GM12878 (cell line): ENCODE data around the gene SPAG7. TPM values are rescaled to one million over a fixed set of nuclear protein-coding genes. Genes with fewer than 3 reads are reported as not detected.

Experiments
- ATAC-seq: fragments of 200-7000 bp; cut with Tn5 transposase; 3 replicates; pipeline ENCODE4 v1.9.1; 2020; ENCODE audit warnings: mild to moderate bottlenecking, moderate library complexity
- BruUV-seq: library from RNA; stranded (reverse); fragments of 400-500 nt; replicated peaks from 2 replicates; lab custom pipeline; 2021; lab: Mats Ljungman, UMichigan
- CTCF ChIA-PET: fragments of 300-600 bp; sonication (Branson Sonifier 250); formaldehyde crosslinking; extraction: SDS; loops from one replicate; lab custom pipeline; 2021; ENCODE audit warnings: inconsistent platforms; lab: Yijun Ruan, JAX
- POLR2A ChIA-PET: fragments of 350-600 bp; formaldehyde crosslinking; extraction: SDS; loops from one replicate; lab custom pipeline; 2021; ENCODE audit warnings: inconsistent platforms; lab: Charles Lee
- RAD21 ChIA-PET: fragments of 300-600 bp; sonication (Branson Sonifier 250); formaldehyde crosslinking; loops from one replicate; lab custom pipeline; 2023; ENCODE audit warnings: antibody characterized with exemption; ENCODE audit not compliant: unreplicated experiment; lab: Charles Lee
- SMC1A ChIA-PET: fragments of 300-600 bp; sonication (Branson Sonifier 250); formaldehyde crosslinking; loops from one replicate; lab custom pipeline; 2023; ENCODE audit not compliant: unreplicated experiment, uncharacterized antibody; lab: Charles Lee
- DNase-seq: peaks from one replicate; pipeline ENCODE4 v3.0.0-alpha.2; 2011; ENCODE audit warnings: low read depth, low spot score
- FAIRE-seq: peaks from 3 replicates; lab custom pipeline; 2011; peaks lifted over from hg19 to GRCh38; lab: Jason Lieb, UNC
- H2AFZ ChIP-seq: 2 replicates; pipeline ENCODE4 v1.6.0; 2011; ENCODE audit warnings: low read depth, low read length, control low read depth; ENCODE audit not compliant: control insufficient read depth
- H3K27ac ChIP-seq: 2 replicates; pipeline ENCODE4 v1.5.1; 2011; ENCODE audit warnings: control low read depth; ENCODE audit not compliant: control insufficient read depth, insufficient read depth
- H3K27me3 ChIP-seq, 2 experiments: replicated peaks in 1 of 2; 2 replicates each; pipeline versions ENCODE4 v1.6.0 to v1.6.1; 2011; ENCODE audit warnings: low read length in 1 of 2; ENCODE audit not compliant: control insufficient read depth in 2 of 2, insufficient read depth in 2 of 2
- H3K36me3 ChIP-seq, 2 experiments: 2 replicates each; pipeline ENCODE4 v1.5.1; 2011; ENCODE audit warnings: low read length in 1 of 2; ENCODE audit not compliant: control insufficient read depth in 2 of 2, insufficient read depth in 2 of 2
- H3K4me1 ChIP-seq: 2 replicates; pipeline ENCODE4 v1.6.1; 2011; ENCODE audit warnings: mild to moderate bottlenecking, low read length, moderate library complexity, mixed read lengths; ENCODE audit not compliant: control insufficient read depth, insufficient read depth
- H3K4me2 ChIP-seq: 2 replicates; pipeline ENCODE4 v1.6.0; 2011; ENCODE audit warnings: control low read depth; ENCODE audit not compliant: control insufficient read depth, insufficient read depth
- H3K4me3 ChIP-seq: fragments of 200-600 bp; sonication (generic); 2 replicates; pipeline ENCODE4 v1.5.1; 2016
- H3K79me2 ChIP-seq: 2 replicates; pipeline ENCODE4 v1.6.0; 2011; ENCODE audit warnings: low read length; ENCODE audit not compliant: control insufficient read depth, insufficient read depth
- H3K9ac ChIP-seq: 2 replicates; pipeline ENCODE4 v1.8.0; 2011; ENCODE audit warnings: low read length, control low read depth, mixed read lengths; ENCODE audit not compliant: control insufficient read depth, insufficient read depth
- H3K9me3 ChIP-seq: replicated peaks from 3 replicates; pipeline ENCODE4 v1.5.1; 2011; ENCODE audit warnings: mild to moderate bottlenecking, low read length; ENCODE audit not compliant: control insufficient read depth, insufficient read depth
- H4K20me1 ChIP-seq: 2 replicates; pipeline ENCODE4 v1.6.0; 2011; ENCODE audit not compliant: control insufficient read depth, insufficient read depth
- CREM ChIP-seq: IDR thresholded peaks from 2 replicates; pipeline ENCODE4 v1.6.1; 2014; ENCODE audit warnings: antibody characterized with exemption, low read depth
- ETV6 ChIP-seq, 2 experiments: fragments of 450-650 bp in 1 of 2; IDR thresholded peaks in 1 of 2; conservative IDR thresholded peaks in 1 of 2; 2 replicates each; pipeline ENCODE4 v1.6.1; 2014; ENCODE audit warnings: antibody characterized with exemption in 1 of 2, borderline replicate concordance in 1 of 2, low read depth in 1 of 2, mild to moderate bottlenecking in 1 of 2, moderate library complexity in 1 of 2
- GATAD2B ChIP-seq: fragments of 450-650 bp; conservative IDR thresholded peaks from 2 replicates; pipeline ENCODE4 v1.6.1; 2017; ENCODE audit warnings: low read depth, mild to moderate bottlenecking, moderate library complexity
- IKZF1 ChIP-seq: fragments of 450-650 bp; conservative IDR thresholded peaks from 2 replicates; pipeline ENCODE4 v1.6.1; 2017; ENCODE audit warnings: antibody characterized with exemption, mild to moderate bottlenecking
- MEF2A ChIP-seq: IDR thresholded peaks from 2 replicates; pipeline ENCODE4 v1.6.1; 2011; ENCODE audit warnings: low read depth, mild to moderate bottlenecking, low read length, moderate library complexity; ENCODE audit not compliant: insufficient read depth
- MXI1 ChIP-seq: fragments of 150-350 bp; IDR thresholded peaks from 2 replicates; pipeline ENCODE4 v1.6.1; 2011; ENCODE audit warnings: low read depth, mild to moderate bottlenecking, inconsistent platforms, low read length, improper control_type of control experiment
- MYB ChIP-seq: fragments of 150-350 bp; IDR thresholded peaks from 2 replicates; pipeline ENCODE4 v1.6.1; 2014; ENCODE audit warnings: mild to moderate bottlenecking, low read depth, low read length, borderline replicate concordance
- RAD21 ChIP-seq: IDR thresholded peaks from 2 replicates; pipeline ENCODE4 v1.6.1; 2011; ENCODE audit warnings: mild to moderate bottlenecking, low read depth, low read length, moderate library complexity; ENCODE audit not compliant: insufficient read depth
- RAD51 ChIP-seq: fragments of 450-650 bp; IDR thresholded peaks from 2 replicates; pipeline ENCODE4 v1.6.1; 2016; ENCODE audit warnings: moderate library complexity, mild to moderate bottlenecking, inconsistent platforms
- RFX5 ChIP-seq: IDR thresholded peaks from 2 replicates; pipeline ENCODE4 v1.6.1; 2011; ENCODE audit warnings: low read depth, low read length, improper control_type of control experiment
- SMAD5 ChIP-seq: IDR thresholded peaks from 2 replicates; pipeline ENCODE4 v1.6.1; 2016; ENCODE audit warnings: antibody characterized with exemption, low read depth
- SMARCA5 ChIP-seq: fragments of 450-650 bp; IDR thresholded peaks from 2 replicates; pipeline ENCODE4 v1.6.1; 2017; ENCODE audit warnings: mild to moderate bottlenecking
- SP1 ChIP-seq: IDR thresholded peaks from one replicate; pipeline ENCODE4 v1.6.1; 2011; ENCODE audit warnings: low read depth, low read length
- ZBTB33 ChIP-seq: fragments of 450-650 bp; IDR thresholded peaks from 2 replicates; pipeline ENCODE4 v1.6.1; 2017; ENCODE audit warnings: mild to moderate bottlenecking
- ZNF207 ChIP-seq: fragments of 450-650 bp; IDR thresholded peaks from 2 replicates; pipeline ENCODE4 v1.6.1; 2014; ENCODE audit warnings: antibody characterized with exemption, mild to moderate bottlenecking, borderline replicate concordance
- ZNF274 ChIP-seq: IDR thresholded peaks from one replicate; pipeline ENCODE4 v1.8.0; 2011; ENCODE audit not compliant: insufficient read length, insufficient read depth
- WGBS: methylation state at CpG from one replicate; pipeline ENCODE4 v1.1.6; 2016; ENCODE audit warnings: low lambda C conversion rate; ENCODE audit not compliant: insufficient replicate concordance, insufficient coverage; ENCODE audit errors: missing lambda C conversion rate; 5-methylcytosine and 5-hydroxymethylcytosine counted together
- in situ Hi-C: fragments of 300-500 bp; cut with MboI; formaldehyde crosslinking; loops from 9 replicates; pipeline ENCODE4 v1.14.3; 2018; ENCODE audit warnings: mixed read lengths
- intact Hi-C: fragments of 100-400 bp; cut with micrococcal nuclease; formaldehyde crosslinking; loops from one replicate; pipeline ENCODE4 v1.14.2; 2022; ENCODE audit not compliant: unreplicated experiment
- polyA plus RNA-seq, 11 experiments: library from polyadenylated mRNA; depleted of rRNA in 4 of 11; unstranded in 6 of 11; stranded (reverse) in 5 of 11; fragments of >200 nt; fragmentation: Nextera tagmentation in 4 of 11; fragmentation: Illumina TruSeq in 1 of 11; extraction: Ambion mirVana in 4 of 11; extraction: Trizol in 1 of 11; gene quantifications; 1 replicate in 1 of 11; 2 replicates in 10 of 11; pipeline versions ENCODE4 v1.2.1 to v1.2.3, GENCODE V29; 2011 to 2016; ENCODE audit warnings: inconsistent platforms in 2 of 11, missing spikeins in 2 of 11, low read depth in 1 of 11
- total RNA-seq, 4 experiments: library from RNA; depleted of rRNA in 3 of 4; stranded (reverse); fragments of >200 nt in 3 of 4; fragmentation: Illumina TruSeq in 1 of 4; extraction: Trizol in 1 of 4; gene quantifications; 2 replicates each; pipeline versions ENCODE4 v1.2.1 to v1.2.3, GENCODE V29; 2013 to 2021
- TF ChIP-seq, protein P1 (sequence below): IDR thresholded peaks from 2 replicates; pipeline ENCODE4 v1.6.1; 2011; ENCODE audit warnings: borderline replicate concordance, low read depth, mild to moderate bottlenecking, moderate library complexity, low read length; ENCODE audit not compliant: insufficient read depth, poor library complexity, severe bottlenecking
- TF ChIP-seq, protein P2 (sequence below): fragments of 450-650 bp; IDR thresholded peaks from 2 replicates; pipeline ENCODE4 v1.6.1; 2017; ENCODE audit warnings: mild to moderate bottlenecking, low read depth, inconsistent platforms; ENCODE audit not compliant: poor library complexity, severe bottlenecking

Gene SPAG7
- total and polyA plus RNA-seq, 10 of the 15 experiments (the other 5 are each of a cell fraction or from before 2014, with no cell fraction given): 7.9 to 146 (median 88.7) TPM

GRCh38 chr17:4973256-4974114, 5.9 kb upstream of the SPAG7 start (continued):
- TF ChIP-seq, protein P1, sequence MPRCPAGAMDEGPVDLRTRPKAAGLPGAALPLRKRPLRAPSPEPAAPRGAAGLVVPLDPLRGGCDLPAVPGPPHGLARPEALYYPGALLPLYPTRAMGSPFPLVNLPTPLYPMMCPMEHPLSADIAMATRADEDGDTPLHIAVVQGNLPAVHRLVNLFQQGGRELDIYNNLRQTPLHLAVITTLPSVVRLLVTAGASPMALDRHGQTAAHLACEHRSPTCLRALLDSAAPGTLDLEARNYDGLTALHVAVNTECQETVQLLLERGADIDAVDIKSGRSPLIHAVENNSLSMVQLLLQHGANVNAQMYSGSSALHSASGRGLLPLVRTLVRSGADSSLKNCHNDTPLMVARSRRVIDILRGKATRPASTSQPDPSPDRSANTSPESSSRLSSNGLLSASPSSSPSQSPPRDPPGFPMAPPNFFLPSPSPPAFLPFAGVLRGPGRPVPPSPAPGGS: no peak
- TF ChIP-seq GATAD2B (no peak), SP1 (no peak), MYB (no peak), RFX5 (no peak), SMARCA5 (no peak)

- H3K4me3 ChIP-seq: no peak overlapping the region
- DNase-seq (no peak), ATAC-seq (no peak), FAIRE-seq (no peak)
- no TSS peak for BruUV-seq
- peaks cover 11% of the 10 kb centered on the region for H3K4me1 ChIP-seq
- ChIA-PET CTCF (interaction anchor here (2.8 kb wide), 1 partner anchor 90 kb away, joined by 11 read pairs; no protein-coding TSS in a partner anchor), POLR2A (no interaction called here), RAD21 (no interaction called here), SMC1A (no interaction called here)
- H3K27me3 ChIP-seq: no peaks in the 10 kb centered on the region
- no peak overlapping the region for H3K9ac ChIP-seq
- in situ Hi-C loops (no loop called here), intact Hi-C loops (no loop called here)
- no peak overlapping the region for H2AFZ ChIP-seq
- no peaks in the 10 kb centered on the region for H4K20me1 ChIP-seq
- H3K27ac ChIP-seq: no peak overlapping the region
- no peak overlapping the region for H3K4me2 ChIP-seq
- H3K9me3 ChIP-seq: no peaks in the 10 kb centered on the region
- WGBS: 94% methylated on average over 12 of the region's 12 CpGs
- H3K36me3 ChIP-seq: peaks cover 17 to 18% of the 10 kb centered on the region in 2 experiments; a peak in 3 of 4 replicates
- peaks cover 16% of the 10 kb centered on the region for H3K79me2 ChIP-seq
- TF ChIP-seq RAD51 (no peak), CREM (no peak), MXI1 (no peak), SMAD5 (no peak), ETV6 (conservative IDR thresholded peaks at IDR 0.05 in 1 of 2, IDR thresholded peaks at IDR 0.05 in 1 of 2; ENCODE audit: borderline replicate concordance in 1 of 2, low read depth in 1 of 2) (no peak), ZNF207 (no peak), ZBTB33 (no peak), RAD21 (no peak), MEF2A (no peak), IKZF1 (no peak), ZNF274 (no peak)
- TF ChIP-seq, protein P2, sequence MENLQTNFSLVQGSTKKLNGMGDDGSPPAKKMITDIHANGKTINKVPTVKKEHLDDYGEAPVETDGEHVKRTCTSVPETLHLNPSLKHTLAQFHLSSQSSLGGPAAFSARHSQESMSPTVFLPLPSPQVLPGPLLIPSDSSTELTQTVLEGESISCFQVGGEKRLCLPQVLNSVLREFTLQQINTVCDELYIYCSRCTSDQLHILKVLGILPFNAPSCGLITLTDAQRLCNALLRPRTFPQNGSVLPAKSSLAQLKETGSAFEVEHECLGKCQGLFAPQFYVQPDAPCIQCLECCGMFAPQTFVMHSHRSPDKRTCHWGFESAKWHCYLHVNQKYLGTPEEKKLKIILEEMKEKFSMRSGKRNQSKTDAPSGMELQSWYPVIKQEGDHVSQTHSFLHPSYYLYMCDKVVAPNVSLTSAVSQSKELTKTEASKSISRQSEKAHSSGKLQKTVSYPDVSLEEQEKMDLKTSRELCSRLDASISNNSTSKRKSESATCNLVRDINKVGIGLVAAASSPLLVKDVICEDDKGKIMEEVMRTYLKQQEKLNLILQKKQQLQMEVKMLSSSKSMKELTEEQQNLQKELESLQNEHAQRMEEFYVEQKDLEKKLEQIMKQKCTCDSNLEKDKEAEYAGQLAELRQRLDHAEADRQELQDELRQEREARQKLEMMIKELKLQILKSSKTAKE: no peak
Measured at GRCh38 chr17:4972752-4973151, 5.1 kb upstream of the SPAG7 start.
